B cell (primary cell): Measurements from ENCODE around the gene FLNA. TPM values are rescaled to one million over a fixed set of nuclear protein-coding genes. Genes with fewer than 3 reads are reported as not detected.
A peak's percentile ranks its signal among the peaks of the same experiment; 100 is the strongest.

ENCODE experiments used
- ATAC-seq: fragments of 200-7000 bp; cut with Tn5 transposase; one replicate; pipeline ENCODE4 v1.10.0; 2021; ENCODE audit warnings: low read depth, mild to moderate bottlenecking, moderate number of reproducible peaks, moderate library complexity
- CTCF ChIA-PET: fragments of 350-600 bp; sonication (Branson Sonifier 250); formaldehyde crosslinking; loops from one replicate; lab custom pipeline; 2021; ENCODE audit warnings: antibody characterized with exemption, inconsistent platforms; lab: Charles Lee
- POLR2A ChIA-PET: fragments of 350-600 bp; sonication (Branson Sonifier 250); formaldehyde crosslinking; loops from one replicate; lab custom pipeline; 2021; ENCODE audit warnings: antibody characterized with exemption; lab: Charles Lee
- DNase-seq: peaks from one replicate; pipeline ENCODE4 v3.0.0; 2013
- H2AFZ ChIP-seq: 2 replicates; pipeline ENCODE4 v1.6.1; 2012; ENCODE audit warnings: mild to moderate bottlenecking, low read depth, low read length; ENCODE audit not compliant: insufficient read depth, poor library complexity, severe bottlenecking
- H3K27ac ChIP-seq, 2 donors: 1 replicate in 1 of 2; 2 replicates in 1 of 2; pipeline ENCODE4 v1.5.1; 2012 to 2013; ENCODE audit warnings: low read length in 2 of 2, mild to moderate bottlenecking in 2 of 2, moderate library complexity in 1 of 2
- H3K27me3 ChIP-seq, 4 experiments: fragments of 200-600 bp in 1 of 4; sonication (generic) in 1 of 4; replicated peaks in 1 of 4; 1 replicate in 2 of 4; 2 replicates in 2 of 4; pipeline versions ENCODE4 v1.6.1 to v1.7.0; 2013 to 2016; ENCODE audit warnings: low read length in 3 of 4, mild to moderate bottlenecking in 2 of 4, mixed read lengths in 1 of 4, moderate library complexity in 1 of 4; ENCODE audit not compliant: insufficient read depth in 4 of 4, control insufficient read depth in 3 of 4; ENCODE audit errors: control extremely low read depth in 1 of 4
- H3K36me3 ChIP-seq, 2 experiments: replicated peaks in 1 of 2; 1 replicate in 1 of 2; 2 replicates in 1 of 2; pipeline versions ENCODE4 v1.6.1 to v1.7.1; 2013; ENCODE audit warnings: low read length in 1 of 2; ENCODE audit not compliant: insufficient read depth in 2 of 2, control insufficient read depth in 1 of 2; ENCODE audit errors: control extremely low read depth in 1 of 2, extremely low read depth in 1 of 2
- H3K4me1 ChIP-seq, 2 donors: fragments of 200-600 bp in 1 of 2; sonication (generic) in 1 of 2; 1 replicate in 1 of 2; 2 replicates in 1 of 2; pipeline versions ENCODE4 v1.5.1 to v1.6.1; 2013 to 2017; ENCODE audit warnings: low read length in 2 of 2; ENCODE audit not compliant: control insufficient read depth in 2 of 2, insufficient read depth in 2 of 2
- H3K4me2 ChIP-seq: replicated peaks from 2 replicates; pipeline ENCODE3; 2012; ENCODE audit warnings: mild to moderate bottlenecking, low read depth, low read length; ENCODE audit not compliant: poor library complexity, severe bottlenecking
- H3K4me3 ChIP-seq, 5 experiments: fragments of 200-600 bp in 1 of 5; sonication (generic) in 1 of 5; 1 replicate in 3 of 5; 2 replicates in 2 of 5; pipeline versions ENCODE4 v1.5.1 to v1.7.0; 2011 to 2016; ENCODE audit warnings: low read length in 4 of 5, mild to moderate bottlenecking in 4 of 5, low read depth in 2 of 5, control low read depth in 1 of 5, moderate library complexity in 1 of 5; ENCODE audit not compliant: insufficient read depth in 1 of 5; ENCODE audit errors: control extremely low read depth in 1 of 5, extremely low read depth in 1 of 5
- H3K79me2 ChIP-seq: fragments of 200-600 bp; sonication (generic); one replicate; pipeline ENCODE4 v1.6.0; 2016; ENCODE audit warnings: low read length; ENCODE audit not compliant: control insufficient read depth, insufficient read depth
- H3K9ac ChIP-seq: fragments of 200-600 bp; sonication (generic); 2 replicates; pipeline ENCODE4 v1.6.1; 2017; ENCODE audit warnings: mild to moderate bottlenecking, low read length, moderate library complexity
- H3K9me3 ChIP-seq, 3 donors: one replicate each; pipeline versions ENCODE4 v1.6.1 to v1.7.1; 2013; ENCODE audit warnings: low read length in 2 of 3; ENCODE audit not compliant: control insufficient read depth in 2 of 3, insufficient read depth in 1 of 3; ENCODE audit errors: control extremely low read depth in 1 of 3
- H4K20me1 ChIP-seq: 2 replicates; pipeline ENCODE4 v1.6.0; 2012; ENCODE audit warnings: mild to moderate bottlenecking, low read length; ENCODE audit not compliant: insufficient read depth, control insufficient read depth, poor library complexity, severe bottlenecking
- H3K27ac Mint-ChIP-seq: one replicate; pipeline ENCODE4 v1.8.0; 2021; ENCODE audit warnings: mixed read lengths
- H3K27me3 Mint-ChIP-seq: one replicate; pipeline ENCODE4 v1.8.0; 2021; ENCODE audit warnings: mixed read lengths
- H3K4me1 Mint-ChIP-seq: one replicate; pipeline ENCODE4 v1.8.0; 2021; ENCODE audit warnings: mixed read lengths
- H3K4me3 Mint-ChIP-seq: one replicate; pipeline ENCODE4 v1.8.0; 2021; ENCODE audit warnings: mixed read lengths
- H3K9me3 Mint-ChIP-seq: one replicate; pipeline ENCODE4 v1.8.0; 2022; ENCODE audit warnings: mixed read lengths; ENCODE audit not compliant: insufficient read depth
- CTCF ChIP-seq: fragments of 200-600 bp; IDR thresholded peaks from one replicate; pipeline ENCODE4 v1.8.0; 2022; ENCODE audit warnings: antibody characterized with exemption, mild to moderate bottlenecking
- EZH2 ChIP-seq: IDR thresholded peaks from 2 replicates; pipeline ENCODE4 v1.6.1; 2012; ENCODE audit warnings: borderline replicate concordance, low read depth, mild to moderate bottlenecking, moderate library complexity, low read length; ENCODE audit not compliant: insufficient read depth, poor library complexity, severe bottlenecking
- WGBS: methylation state at CpG from one replicate; pipeline ENCODE4 v1.1.5; 2013; ENCODE audit warnings: missing lambda C conversion rate; ENCODE audit not compliant: insufficient coverage; 5-methylcytosine and 5-hydroxymethylcytosine counted together
- intact Hi-C: fragments of 100-400 bp; cut with micrococcal nuclease; formaldehyde crosslinking; loops from one replicate; pipeline ENCODE4 v1.10.0; 2022
- polyA plus RNA-seq: library from polyadenylated mRNA; depleted of rRNA; stranded (reverse); fragments of >200 nt; gene quantifications from 2 replicates; pipeline ENCODE4 v1.2.3, GENCODE V29; 2012
- total RNA-seq, 2 donors: library from RNA; stranded (reverse); fragments of 120-200 nt in 1 of 2; gene quantifications; 1 replicate in 1 of 2; 2 replicates in 1 of 2; pipeline versions ENCODE4 v1.2.3 to v1.2.4, GENCODE V29; 2013 to 2022

Gene FLNA
- total and polyA plus RNA-seq, 2 donors (not counting 1 experiment from before 2014, with no cell fraction given): 342 to 510 TPM

- POLR2A ChIA-PET: interaction anchor here (0.5 to 2.5 kb wide), 13 partner anchors 8 to 402 kb away, joined by 3 to 14 read pairs (median 6); partner anchors contain the start of genes EMD, HCFC1 and RPL10
- Histone ChIP-seq H4K20me1 (peaks cover 7% of the 10 kb centered on the region), H3K79me2 (peaks cover 42% of the 10 kb centered on the region), H3K4me3 (peak overlapping the region; percentile 24 to 81 (median 75)), H3K4me1 (peaks cover 32 to 56% of the 10 kb centered on the region in 2 donors), H2AFZ (peak overlapping the region; percentile 49), H3K9me3 (no peaks in the 10 kb centered on the region), H3K4me2 (peak overlapping the region; percentile 80), H3K36me3 (peaks cover 0 to 19% of the 10 kb centered on the region in 2 experiments), H3K27me3 (no peaks in the 10 kb centered on the region), H3K27ac (peak overlapping the region; percentile 60 to 86), H3K9ac (peak overlapping the region; percentile 73)
- WGBS: under 1% methylated on average over 56 of the region's 77 CpGs
- no peak for TF ChIP-seq CTCF
- TF ChIP-seq EZH2: no peak
- ATAC-seq (peak; percentile 63), DNase-seq (peak; percentile 94)
- Mint-ChIP-seq H3K27ac (peak overlapping the region; percentile 88), H3K4me1 (peaks cover 25% of the 10 kb centered on the region), H3K9me3 (no peaks in the 10 kb centered on the region), H3K4me3 (peak overlapping the region; percentile 85), H3K27me3 (no peaks in the 10 kb centered on the region)
- CTCF ChIA-PET: interaction anchor here (1.3 kb wide), 1 partner anchor 164 kb away, joined by 3 read pairs; no protein-coding TSS in a partner anchor
- intact Hi-C loops: loop anchor here (1.0 to 10.0 kb wide), 4 partner anchors 8 to 444 kb away; partner anchors contain the start of genes ARHGAP4, EMD, FAM3A and MECP2
These were observed 3.2 kb downstream of the FLNA start for GRCh38 chrX:154371017-154371788.
